Left hindlimb (tissue), 1 donor: Measurements from ENCODE around the gene TTC9B.

Experiments used
- DNase-seq: peaks from one replicate; pipeline ENCODE4 v3.0.0-alpha.2; 2018

The TTC9B gene

DNA sequence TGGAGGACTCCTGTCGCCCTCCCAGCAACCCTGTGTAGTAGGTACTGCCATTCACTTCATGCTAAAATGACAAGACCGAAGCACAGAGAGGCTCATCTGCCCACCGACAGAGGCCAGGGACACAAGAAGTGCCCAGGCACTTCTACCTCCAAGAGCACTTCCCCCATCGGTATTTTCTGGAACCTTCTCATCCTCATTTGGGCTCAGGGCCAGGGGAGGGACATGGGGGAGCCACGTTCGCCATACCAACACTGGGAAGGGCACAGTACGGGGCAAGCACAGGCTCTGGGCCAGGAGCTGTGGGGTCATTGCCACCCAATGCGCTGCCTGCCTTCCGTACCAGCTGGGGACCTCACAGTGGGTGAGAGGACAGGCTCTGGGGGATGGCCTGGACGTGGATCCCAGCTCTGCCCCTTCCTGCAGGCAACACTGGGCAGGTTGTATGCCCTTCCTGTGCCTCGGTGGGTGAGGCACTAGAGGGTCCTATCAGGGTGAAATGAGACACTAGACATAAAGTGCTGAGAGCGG is 29.6 kb upstream of the TTC9B start:
- no peak for DNase-seq

- DNase-seq: no peak
Observed at GRCh38 chr19:40247178-40247577, 29.0 kb upstream of the TTC9B start.

GRCh38 chr19:40246292-40247073 is 28.3 kb upstream of the TTC9B start:
- no peak for DNase-seq

DNA sequence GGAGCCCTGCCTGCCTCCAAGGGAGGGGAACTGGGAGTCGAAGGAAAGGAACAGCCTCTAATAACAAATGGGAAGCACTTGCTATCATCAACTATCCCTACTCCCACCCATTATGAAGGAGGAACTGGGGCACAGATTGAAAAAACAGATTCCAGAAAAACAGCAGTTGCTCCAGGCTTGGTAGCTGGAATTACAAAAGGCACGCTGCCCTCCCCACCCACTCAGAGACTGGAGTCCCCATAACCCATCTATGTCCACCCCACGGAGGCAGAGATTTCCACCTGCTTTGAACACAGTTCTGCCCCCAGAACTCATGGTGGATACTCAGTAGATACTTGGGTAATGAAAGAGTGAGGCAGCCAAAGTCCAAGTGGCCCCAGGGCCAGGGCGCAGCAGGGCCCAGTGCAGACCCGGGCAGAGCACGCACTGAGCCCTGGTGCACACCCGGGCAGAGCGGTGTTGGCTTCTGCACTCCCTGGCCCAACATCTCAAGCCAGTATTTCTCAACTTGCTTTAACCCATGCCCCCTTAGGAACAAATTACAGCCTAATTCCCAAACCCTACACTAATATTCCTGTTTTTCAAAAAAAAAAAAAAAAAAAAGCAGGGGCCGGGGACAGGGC is 27.4 kb upstream of the TTC9B start:
- DNase-seq: no peak

DNA sequence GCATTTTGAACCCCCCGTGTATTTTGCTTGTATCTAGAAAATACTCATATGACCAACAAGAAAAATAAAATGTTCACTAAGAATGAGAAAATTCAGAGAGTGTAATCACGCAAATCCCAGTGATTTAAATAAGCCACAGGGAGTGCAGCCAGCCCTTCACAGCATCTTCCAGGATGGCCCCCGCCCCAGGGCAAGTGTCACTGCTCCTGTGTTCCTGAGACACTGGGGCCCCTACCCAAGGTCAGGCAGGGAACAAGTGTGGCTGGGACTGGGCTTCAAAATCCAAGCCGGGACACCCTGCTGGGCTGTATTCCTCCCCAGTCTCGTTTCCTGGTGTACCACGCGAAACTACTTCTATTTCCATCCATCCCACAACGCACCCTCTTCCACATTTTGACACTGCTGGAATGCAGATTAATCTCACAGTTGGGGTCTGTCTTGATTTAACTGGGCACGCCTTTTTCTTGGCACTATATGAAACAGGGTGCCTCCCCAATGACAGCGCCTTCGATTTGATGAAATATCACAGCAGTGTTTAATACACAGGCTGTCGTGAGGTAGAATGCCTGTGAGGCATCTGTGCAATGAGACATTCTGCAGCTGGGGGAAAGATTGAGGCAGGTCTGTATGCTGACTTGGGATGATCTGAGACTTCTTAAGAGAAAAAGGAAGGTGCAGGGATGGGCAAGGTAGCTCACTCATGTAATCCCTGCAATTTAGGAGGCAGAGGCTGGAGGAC is 26.6 kb upstream of the TTC9B start:
- DNase-seq: no peak

- DNase-seq: no peak
Observed at GRCh38 chr19:40243181-40243580, 25.0 kb upstream of the TTC9B start.

DNA sequence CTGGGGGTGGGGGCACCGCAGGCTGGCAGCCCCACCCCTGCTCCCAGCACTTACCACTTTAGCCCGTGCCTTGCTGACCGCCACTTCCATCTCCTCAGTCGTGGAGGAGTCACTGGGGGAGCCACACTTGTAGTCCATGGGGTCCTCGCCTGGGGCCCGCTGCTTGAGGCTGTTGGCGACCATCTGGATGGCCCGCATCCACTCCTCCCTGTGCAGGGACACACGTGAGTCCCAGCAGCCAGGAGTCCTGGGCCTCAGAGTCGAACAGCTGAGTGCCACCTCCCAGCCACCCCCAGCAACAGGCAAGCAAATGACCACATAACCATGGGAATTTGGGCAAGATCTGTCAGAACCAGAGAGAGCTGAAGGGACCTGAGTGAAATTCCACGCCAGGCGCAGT is 24.3 kb upstream of the TTC9B start:
- DNase-seq: no peak

DNA sequence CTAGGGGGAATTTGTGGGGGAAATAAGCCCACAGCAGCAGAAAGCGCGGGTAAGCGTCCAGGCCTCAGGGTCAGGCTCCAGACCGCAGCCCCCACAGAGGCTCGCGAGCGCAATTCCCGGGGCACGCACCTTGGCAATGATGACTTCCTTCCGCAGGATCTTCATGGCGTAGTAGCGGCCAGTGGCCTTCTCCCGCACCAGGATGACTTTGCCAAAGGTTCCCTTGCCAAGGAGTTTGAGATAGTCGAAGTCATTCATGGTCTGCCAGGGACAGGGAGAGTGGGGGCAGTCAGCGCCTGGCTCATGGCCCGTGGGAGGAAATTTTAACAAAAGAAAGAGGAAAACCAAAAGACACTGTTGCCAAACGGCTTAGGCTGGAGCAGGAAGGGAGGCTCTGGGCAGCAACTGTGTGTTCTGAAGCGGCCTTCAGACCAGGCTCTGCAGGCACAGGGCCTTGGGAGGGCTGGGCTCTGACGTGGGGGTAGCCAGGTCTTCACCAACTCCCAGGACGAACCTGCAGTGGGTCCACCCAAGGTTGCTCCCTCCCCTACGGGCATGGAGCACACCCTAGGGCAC is 23.7 kb upstream of the TTC9B start:
- no peak for DNase-seq

DNA sequence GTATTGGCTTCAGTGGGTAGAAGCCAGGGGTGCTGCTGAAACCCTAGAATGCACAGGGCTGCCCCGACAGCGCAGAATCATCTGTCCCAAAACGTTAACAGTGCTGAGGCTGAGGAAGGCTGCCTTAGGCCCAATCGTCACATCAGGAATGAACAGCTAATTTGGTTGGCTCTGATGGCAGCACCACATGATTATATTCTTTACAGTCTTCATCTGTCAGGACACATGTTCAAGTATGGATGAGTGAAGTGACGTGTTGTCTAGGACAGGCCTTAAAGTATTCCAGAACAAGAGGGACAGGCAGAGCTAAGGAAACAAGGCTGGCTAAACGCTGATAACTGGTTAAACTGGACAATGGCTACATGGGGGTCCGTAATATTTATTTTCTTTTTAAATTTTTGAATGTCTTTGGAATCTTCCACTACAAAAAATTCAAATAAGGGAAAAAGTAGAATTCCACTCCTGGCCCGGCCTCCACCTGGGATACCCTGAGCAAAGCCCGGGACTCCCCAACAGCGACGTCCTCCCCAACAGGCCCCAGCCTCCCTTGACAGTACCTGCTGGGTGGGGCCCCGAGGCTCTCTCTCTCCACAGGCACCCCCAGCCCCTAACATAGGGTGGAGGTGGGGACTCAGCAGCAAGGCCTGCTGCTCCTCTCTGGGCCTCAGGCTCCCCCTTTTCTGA is 23.1 kb upstream of the TTC9B start:
- no peak for DNase-seq

GRCh38 chr19:40240332-40240731 is 22.1 kb upstream of the TTC9B start:
- no peak for DNase-seq

GRCh38 chr19:40239415-40240226 is 21.4 kb upstream of the TTC9B start:
- DNase-seq: no peak

- no peak for DNase-seq
Observed at GRCh38 chr19:40238775-40239174, 20.6 kb upstream of the TTC9B start.

- no peak for DNase-seq
Observed at GRCh38 chr19:40237791-40238190, 19.6 kb upstream of the TTC9B start.

DNA sequence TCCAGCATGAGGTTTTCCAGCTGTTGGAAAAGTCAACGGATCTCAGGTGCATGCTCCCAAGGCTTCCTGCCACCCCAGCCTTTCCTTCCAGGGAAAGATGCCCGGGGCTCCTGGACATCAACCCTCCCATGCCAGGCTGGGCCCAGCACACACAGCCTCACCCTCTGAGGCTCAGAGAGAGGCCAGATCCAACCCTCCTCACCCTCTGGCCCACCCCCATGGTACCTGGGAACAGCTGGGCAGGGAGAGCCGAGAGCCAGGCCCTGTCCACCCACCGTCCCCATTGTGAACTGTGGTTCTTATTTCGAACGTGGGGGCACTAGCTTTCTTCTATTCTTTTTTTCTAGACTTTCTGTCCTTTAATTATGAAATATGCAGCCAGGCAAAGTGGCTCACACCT is 18.2 kb upstream of the TTC9B start:
- no peak for DNase-seq

- DNase-seq: no peak
Observed at GRCh38 chr19:40236026-40236355, 17.8 kb upstream of the TTC9B start.

DNA sequence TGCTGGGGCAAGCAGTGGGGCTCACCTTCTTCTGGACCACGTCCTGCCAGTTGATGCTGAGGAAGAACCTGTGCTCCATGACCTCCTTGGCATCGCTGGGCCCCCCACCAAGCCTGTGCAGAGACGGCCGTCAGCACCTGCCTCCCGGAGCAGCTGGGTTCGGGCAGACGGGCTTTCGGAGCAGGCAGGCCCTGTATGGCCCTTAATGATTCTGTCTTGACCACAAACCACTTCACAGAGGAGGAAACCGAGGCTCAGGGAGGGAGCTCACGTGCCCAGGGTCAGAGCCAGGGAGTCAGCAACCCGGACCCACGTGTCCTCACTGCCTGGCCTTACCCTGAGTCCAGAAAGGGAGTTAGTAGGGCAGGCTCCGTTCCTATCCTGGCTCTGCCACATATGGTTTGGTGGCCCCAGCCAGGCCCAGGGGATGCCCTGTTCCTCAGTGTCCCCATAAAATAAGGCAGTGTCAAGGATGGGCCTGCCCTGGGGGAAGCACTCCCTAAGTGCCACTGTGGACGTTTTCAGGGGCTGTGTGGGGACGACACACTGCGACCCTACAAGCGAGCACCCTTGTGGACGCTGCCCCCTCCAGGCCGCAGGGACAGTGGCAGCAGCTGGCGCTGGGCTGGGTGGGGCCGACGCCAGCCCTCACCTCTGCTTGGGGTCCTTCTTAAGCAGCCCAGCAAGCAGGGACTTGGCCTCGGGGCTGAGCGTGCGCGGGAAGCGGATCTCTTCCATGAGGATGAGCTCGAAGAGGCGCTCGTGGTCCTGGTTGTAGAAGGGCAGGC is 17.2 kb upstream of the TTC9B start:
- DNase-seq: no peak

GRCh38 chr19:40234429-40235237 is 16.4 kb upstream of the TTC9B start:
- no peak for DNase-seq

- DNase-seq: no peak
Observed at GRCh38 chr19:40233811-40234389, 15.7 kb upstream of the TTC9B start.

DNA sequence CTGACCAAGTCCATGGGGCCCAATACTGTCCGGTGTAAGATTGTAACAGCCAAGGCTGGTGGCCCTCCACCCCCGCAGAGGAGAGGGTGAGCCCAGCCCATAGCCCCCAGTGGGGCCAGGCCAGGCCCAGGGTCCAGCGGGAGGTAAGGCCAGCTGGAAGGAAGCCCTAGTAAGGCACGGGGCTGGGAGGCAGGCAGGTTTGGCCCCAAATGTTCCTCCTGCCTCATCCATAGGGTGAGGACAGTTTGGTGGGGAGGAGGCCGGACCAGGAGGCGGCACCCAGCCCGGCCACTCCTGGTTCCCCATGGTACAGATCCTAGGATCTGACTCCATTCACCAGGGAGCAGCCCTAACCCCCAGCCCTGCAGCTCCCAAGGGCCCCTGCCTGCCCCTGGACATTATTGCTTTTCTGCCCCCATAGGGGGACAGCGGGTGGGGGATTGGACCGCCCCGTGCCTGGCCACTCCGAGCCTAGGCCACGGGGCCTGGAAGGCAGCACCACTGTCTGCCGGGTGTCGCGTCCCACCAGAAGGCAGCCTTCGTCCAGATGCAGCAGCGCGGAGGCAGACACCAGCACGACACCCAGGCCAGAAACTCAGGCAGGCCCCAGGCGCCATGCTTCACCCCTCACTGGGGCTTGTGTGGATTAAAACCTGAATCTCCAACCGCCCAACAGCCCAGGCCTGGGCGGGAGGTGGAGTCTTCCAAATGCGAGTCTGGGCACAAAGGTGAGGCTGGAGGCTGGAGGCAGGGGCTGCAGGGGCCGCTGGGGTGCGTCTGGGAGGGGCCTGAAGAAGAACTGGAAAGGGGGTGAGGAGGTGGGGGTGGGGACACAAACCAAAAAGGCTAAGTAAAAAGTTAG is 15.0 kb upstream of the TTC9B start:
- DNase-seq: no peak
